Heart right ventricle (tissue), 16 donors: Measurements from ENCODE around the gene OSBPL8. TPM values are rescaled to one million over a fixed set of nuclear protein-coding genes. Genes with fewer than 3 reads are reported as not detected.

Source experiments
- ATAC-seq, 8 donors: fragments of 200-7000 bp; cut with Tn5 transposase; one replicate each; pipeline ENCODE4 v1.9.1; 2020; ENCODE audit warnings: mild to moderate bottlenecking in 8 of 8, moderate library complexity in 8 of 8, moderate number of reproducible peaks in 1 of 8
- DNase-seq, 2 donors: peaks; one replicate each; pipeline ENCODE4 v3.0.0-alpha.2; 2020
- H3K27ac ChIP-seq, 10 donors: fragments of 200-600 bp; sonication (generic) in 2 of 10; one replicate each; pipeline versions ENCODE4 v1.5.0 to v1.8.0; 2020 to 2022; ENCODE audit warnings: mild to moderate bottlenecking in 3 of 10
- H3K27me3 ChIP-seq, 7 donors: fragments of 200-600 bp; one replicate each; pipeline ENCODE4 v1.8.0; 2021 to 2022; ENCODE audit warnings: mild to moderate bottlenecking in 2 of 7
- H3K36me3 ChIP-seq, 9 donors: fragments of 200-600 bp; sonication (generic) in 1 of 9; one replicate each; pipeline versions ENCODE4 v1.5.0 to v1.8.0; 2020 to 2022; ENCODE audit warnings: mild to moderate bottlenecking in 2 of 9
- H3K4me1 ChIP-seq, 9 donors: fragments of 200-600 bp; sonication (generic) in 1 of 9; one replicate each; pipeline versions ENCODE4 v1.5.0 to v1.8.0; 2020 to 2022; ENCODE audit warnings: mild to moderate bottlenecking in 4 of 9
- H3K4me3 ChIP-seq, 10 donors: fragments of 200-600 bp; sonication (generic) in 2 of 10; one replicate each; pipeline versions ENCODE4 v1.5.0 to v1.8.0; 2020 to 2022; ENCODE audit warnings: mild to moderate bottlenecking in 7 of 10, moderate library complexity in 2 of 10
- H3K9me3 ChIP-seq, 11 donors: fragments of 200-600 bp in 10 of 11; sonication (generic) in 2 of 11; one replicate each; pipeline versions ENCODE4 v1.5.0 to v1.8.0; 2013 to 2022; ENCODE audit warnings: mild to moderate bottlenecking in 2 of 11, control low read depth in 1 of 11, moderate library complexity in 1 of 11
- CTCF ChIP-seq, 9 donors: fragments of 200-600 bp; sonication (generic) in 2 of 9; IDR thresholded peaks; one replicate each; pipeline versions ENCODE4 v1.5.0 to v1.8.0; 2021 to 2022; ENCODE audit warnings: antibody characterized with exemption in 9 of 9, mild to moderate bottlenecking in 5 of 9, moderate library complexity in 1 of 9
- WGBS, 2 donors: extraction: QIAGEN DNeasy Blood & Tissue Kit; methylation state at CpG; one replicate each; pipeline ENCODE4 v1.1.7; 2013; ENCODE audit warnings: inconsistent platforms in 1 of 2; 5-methylcytosine and 5-hydroxymethylcytosine counted together
- intact Hi-C, 10 donors: fragments of 100-400 bp; cut with DNase I; formaldehyde crosslinking; loops; one replicate each; pipeline versions ENCODE4 v1.11.1 to v1.14.2; 2022
- long read RNA-seq, 3 donors: library from polyadenylated mRNA; unstranded; transcript quantifications; one replicate each; pipeline ENCODE4 v2.0.0, GENCODE V29; 2020 to 2021
- polyA plus RNA-seq, 2 donors: library from polyadenylated mRNA; stranded (reverse); fragments of 200-250 nt; gene quantifications; one replicate each; pipeline ENCODE4 v1.2.3, GENCODE V29; 2013
- total RNA-seq, 10 donors: library from RNA; stranded (reverse); fragmentation: NEBNext Ultra II Directional in 3 of 10; extraction: Animal tissue kit (Norgen Biotek cat#: 25700) in 3 of 10; gene quantifications; one replicate each; pipeline versions ENCODE4 v1.2.1 to v1.2.4, GENCODE V29; 2021 to 2023
- donor health status: Arrhythmogenic right ventricular cardiomyopathy.
- donor health status: ischemic (EF 13 %, LVEDD 7.1; RV severe dilation, severe dysfunction).
- donor health status: healthy with polysubstance abuse.
- donor health status: DM: no; HTN: yes; CAD: no.
- donor health status: DM: no; HTN: no; CAD: no.
- donor health status: ischemic (EF 25% LVEDD 6.9; RV normal size, moderate dysfunction).
- donor health status: ischemic (EF 25% LVEDD 5.7; RV mildly dilated, moderate dysfunction).
- donor health status: healthy.
- donor health status: DM: yes; HTN: yes; CAD: no.
- donor health status: Ischemic cardiomyopathy.
- donor health status: ischemic (EF 35%, LVEDD 5.7; RV mildly dilated, moderate dysfunction).
- donor health status: nonischemic (EF 11% LVEDD 7.7; RV severe dilation, severe dysfunction).
- donor health status: DM: yes; HTN: yes; CAD: no.
- donor health status: PGD.
- donor health status: ischemic (EF 29% LVEDD 5.4; RV normal size, mild dysfunction).
- donor health status: nonischemic (EF 23%, LVEDD 6.1; RV moderate dilation, normal function).

OSBPL8 gene, protein sequence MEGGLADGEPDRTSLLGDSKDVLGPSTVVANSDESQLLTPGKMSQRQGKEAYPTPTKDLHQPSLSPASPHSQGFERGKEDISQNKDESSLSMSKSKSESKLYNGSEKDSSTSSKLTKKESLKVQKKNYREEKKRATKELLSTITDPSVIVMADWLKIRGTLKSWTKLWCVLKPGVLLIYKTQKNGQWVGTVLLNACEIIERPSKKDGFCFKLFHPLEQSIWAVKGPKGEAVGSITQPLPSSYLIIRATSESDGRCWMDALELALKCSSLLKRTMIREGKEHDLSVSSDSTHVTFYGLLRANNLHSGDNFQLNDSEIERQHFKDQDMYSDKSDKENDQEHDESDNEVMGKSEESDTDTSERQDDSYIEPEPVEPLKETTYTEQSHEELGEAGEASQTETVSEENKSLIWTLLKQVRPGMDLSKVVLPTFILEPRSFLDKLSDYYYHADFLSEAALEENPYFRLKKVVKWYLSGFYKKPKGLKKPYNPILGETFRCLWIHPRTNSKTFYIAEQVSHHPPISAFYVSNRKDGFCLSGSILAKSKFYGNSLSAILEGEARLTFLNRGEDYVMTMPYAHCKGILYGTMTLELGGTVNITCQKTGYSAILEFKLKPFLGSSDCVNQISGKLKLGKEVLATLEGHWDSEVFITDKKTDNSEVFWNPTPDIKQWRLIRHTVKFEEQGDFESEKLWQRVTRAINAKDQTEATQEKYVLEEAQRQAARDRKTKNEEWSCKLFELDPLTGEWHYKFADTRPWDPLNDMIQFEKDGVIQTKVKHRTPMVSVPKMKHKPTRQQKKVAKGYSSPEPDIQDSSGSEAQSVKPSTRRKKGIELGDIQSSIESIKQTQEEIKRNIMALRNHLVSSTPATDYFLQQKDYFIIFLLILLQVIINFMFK
- total RNA-seq (10 to 100 TPM; 25.5 to 50.0 (median 37.0) TPM), polyA plus RNA-seq (1 to 10 TPM; 5.6 to 7.3 TPM)
- long read RNA-seq, donor 1, full-length matches to known transcripts, result 2 of 16 reads
- long read RNA-seq, donor 1, partial matches to known transcripts, result 5 of 16 reads
- long read RNA-seq, donor 1, other reads (novel, unspliced or antisense), result 9 of 16 reads
- long read RNA-seq, donor 2, full-length matches to known transcripts, result 2 of 17 reads
- long read RNA-seq, donor 2, partial matches to known transcripts, result 5 of 17 reads
- long read RNA-seq, donor 2, other reads (novel, unspliced or antisense), result 10 of 17 reads
- long read RNA-seq, donor 3, full-length matches to known transcripts, result 5 of 44 reads
- long read RNA-seq, donor 3, partial matches to known transcripts, result 21 of 44 reads
- long read RNA-seq, donor 3, other reads (novel, unspliced or antisense), result 18 of 44 reads

DNA sequence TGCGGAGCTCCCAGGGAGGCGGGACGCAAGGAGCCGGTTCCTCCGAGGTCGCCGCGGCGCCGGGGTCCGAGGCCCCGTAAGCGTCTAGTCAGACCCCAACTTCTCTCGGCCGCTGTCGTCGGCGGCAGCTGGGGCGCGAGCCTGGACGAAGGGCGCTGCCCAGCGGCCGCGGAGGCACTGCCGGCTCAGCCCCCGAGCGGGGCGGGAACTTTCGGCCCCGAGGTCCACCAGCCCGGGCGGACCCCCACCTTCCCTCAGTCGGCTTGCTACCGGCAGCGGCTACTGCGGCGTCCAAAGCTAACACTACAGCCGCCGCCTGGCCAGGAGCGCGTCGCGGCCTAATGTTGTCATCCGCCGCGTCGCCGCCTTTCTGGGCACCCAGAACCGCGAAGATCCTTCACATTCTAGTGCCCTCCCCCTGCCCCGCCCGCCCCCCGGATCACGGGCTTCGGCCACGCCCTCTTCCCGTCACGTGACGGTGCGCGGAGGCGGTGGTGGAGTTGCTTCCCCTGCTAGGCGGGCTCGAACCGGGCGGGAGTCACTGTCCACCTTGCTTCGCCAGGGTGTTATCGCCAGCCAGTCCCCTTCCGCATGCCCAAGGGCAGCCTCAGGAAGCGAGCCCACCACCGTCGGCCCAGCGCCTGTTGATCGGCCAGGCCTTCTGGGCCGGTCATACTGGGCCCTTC, at the start of gene OSBPL8:
OSBPL8 (minus strand) TSS at position 372 of the 686 bp plus-strand sequence. CDS start 72,220 bp downstream, outside the sequence.
- peak in 5 of 9 donors; percentile 32 to 68 (median 62) for TF ChIP-seq CTCF (IDR thresholded peaks at IDR 0.05)
- H3K36me3 ChIP-seq, result no peaks in the 10 kb centered on the region
- intact Hi-C loops, result loop anchor here in 5 of 10 donors (5.0 to 10.0 kb wide), 8 partner anchors 92 to 1045 kb away; partner anchors contain the start of genes BBS10 (in 2 of the 5), NAP1L1 (in 2 of the 5) and KRR1 (in 1 of the 5)
- H3K4me3 ChIP-seq, result peak within 1 kb of the TSS; percentile 84 to 97 (median 94)
- ATAC-seq (peak; percentile 97 to 99 (median 98)), DNase-seq (peak; percentile 96 to 97)
- H3K4me1 ChIP-seq, result peaks cover 0 to 49% (median 32%) of the 10 kb centered on the region in 9 donors
- H3K27ac ChIP-seq, result peak within 1 kb of the TSS; percentile 67 to 99 (median 94)
- H3K27me3 ChIP-seq, result no peaks in the 10 kb centered on the region
- 0% methylated on average over 76 of the region's 76 CpGs for WGBS, 2 donors
- H3K9me3 ChIP-seq, result no peaks in the 10 kb centered on the region

GRCh38 chr12:76608070-76608469, 48.5 kb upstream of the OSBPL8 start:
- no peaks in the 10 kb centered on the region for H3K27me3 ChIP-seq
- no peak overlapping the region for H3K27ac ChIP-seq
- H3K4me1 ChIP-seq, result no peaks in the 10 kb centered on the region
- WGBS, 2 donors, result 90 to 92% methylated on average over 11 of the region's 11 CpGs
- intact Hi-C loops, result no loop called here
- H3K4me3 ChIP-seq, result no peak overlapping the region
- no peaks in the 10 kb centered on the region for H3K9me3 ChIP-seq
- no peak for TF ChIP-seq CTCF (IDR thresholded peaks at IDR 0.05)
- DNase-seq (no peak), ATAC-seq (no peak)
- H3K36me3 ChIP-seq, result no peaks in the 10 kb centered on the region

DNA sequence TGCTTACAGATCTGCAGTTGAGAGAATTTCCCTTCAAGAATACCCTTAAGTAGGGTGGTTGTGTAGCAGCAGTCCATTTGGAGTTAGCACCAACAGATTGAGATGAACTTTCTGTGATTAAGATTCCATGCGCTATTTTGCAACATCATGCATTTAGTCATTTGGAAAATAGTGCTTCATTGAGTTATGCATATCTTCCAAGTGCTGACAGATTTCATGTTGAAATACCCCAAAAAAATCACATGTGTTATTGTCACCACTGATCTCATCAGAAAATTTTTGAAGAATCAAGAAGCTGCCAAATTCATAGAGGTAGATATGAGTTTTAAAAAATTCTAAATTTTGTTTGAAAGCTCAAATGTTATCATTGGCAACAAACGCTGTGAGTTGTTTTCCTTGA, 35.5 kb upstream of the OSBPL8 start:
- Histone ChIP-seq H3K27me3 (no peaks in the 10 kb centered on the region), H3K9me3 (peaks cover 0 to 2% (median 0%) of the 10 kb centered on the region in 11 donors), H3K4me1 (no peaks in the 10 kb centered on the region), H3K36me3 (no peaks in the 10 kb centered on the region), H3K27ac (no peak overlapping the region), H3K4me3 (no peak overlapping the region)
- DNase-seq (no peak), ATAC-seq (no peak)
- 84 to 86% methylated on average over 2 of the region's 2 CpGs for WGBS, 2 donors
- no peak for TF ChIP-seq CTCF (IDR thresholded peaks at IDR 0.05)
- intact Hi-C loops, result no loop called here
